ENCODE results near the gene LRRC55.

Gene LRRC55

DNA sequence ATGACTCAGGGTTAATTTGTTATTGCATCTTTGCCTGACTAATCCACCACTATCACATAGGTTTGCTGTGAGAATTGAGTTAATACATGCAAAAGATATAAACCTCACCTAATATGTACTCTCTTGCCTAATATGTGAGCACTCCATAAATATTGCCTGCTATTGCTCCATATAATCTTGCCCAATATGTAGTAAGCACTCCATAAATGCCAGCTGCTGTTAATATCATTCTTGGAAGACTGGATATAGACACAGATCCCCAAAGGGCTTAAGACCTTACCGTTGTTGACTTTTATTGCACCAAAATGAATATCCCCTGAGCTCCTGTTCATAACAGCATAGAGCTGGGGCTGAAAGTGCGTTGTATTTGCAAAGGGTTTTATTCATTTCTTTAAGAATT lies 27.0 kb upstream of the LRRC55 start:
- TF ChIP-seq, protein P1, sequence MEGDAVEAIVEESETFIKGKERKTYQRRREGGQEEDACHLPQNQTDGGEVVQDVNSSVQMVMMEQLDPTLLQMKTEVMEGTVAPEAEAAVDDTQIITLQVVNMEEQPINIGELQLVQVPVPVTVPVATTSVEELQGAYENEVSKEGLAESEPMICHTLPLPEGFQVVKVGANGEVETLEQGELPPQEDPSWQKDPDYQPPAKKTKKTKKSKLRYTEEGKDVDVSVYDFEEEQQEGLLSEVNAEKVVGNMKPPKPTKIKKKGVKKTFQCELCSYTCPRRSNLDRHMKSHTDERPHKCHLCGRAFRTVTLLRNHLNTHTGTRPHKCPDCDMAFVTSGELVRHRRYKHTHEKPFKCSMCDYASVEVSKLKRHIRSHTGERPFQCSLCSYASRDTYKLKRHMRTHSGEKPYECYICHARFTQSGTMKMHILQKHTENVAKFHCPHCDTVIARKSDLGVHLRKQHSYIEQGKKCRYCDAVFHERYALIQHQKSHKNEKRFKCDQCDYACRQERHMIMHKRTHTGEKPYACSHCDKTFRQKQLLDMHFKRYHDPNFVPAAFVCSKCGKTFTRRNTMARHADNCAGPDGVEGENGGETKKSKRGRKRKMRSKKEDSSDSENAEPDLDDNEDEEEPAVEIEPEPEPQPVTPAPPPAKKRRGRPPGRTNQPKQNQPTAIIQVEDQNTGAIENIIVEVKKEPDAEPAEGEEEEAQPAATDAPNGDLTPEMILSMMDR (IDR thresholded peaks at IDR 0.05; ENCODE audit: extremely low read depth, missing control alignments) = no peak
- no peak for DNase-seq (ENCODE audit: low spot score)

DNA sequence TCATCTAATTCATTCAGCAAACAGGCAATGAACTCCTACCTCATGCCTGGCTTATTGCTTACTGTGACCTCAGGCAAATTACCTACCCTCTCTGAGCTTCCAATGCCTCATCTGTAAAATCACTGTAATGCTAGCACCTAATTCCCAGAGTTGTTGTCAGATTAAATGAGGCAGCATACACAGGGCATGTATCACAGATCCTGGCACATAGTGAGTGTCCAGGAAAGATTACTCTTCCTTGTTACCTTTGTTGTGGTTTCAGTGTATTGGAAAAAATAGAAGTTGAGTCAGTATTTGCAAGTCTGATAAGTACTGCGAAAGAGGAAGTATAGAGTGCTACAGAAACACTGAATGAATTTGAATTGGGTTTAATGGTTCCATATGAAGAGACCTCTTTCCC lies 26.4 kb upstream of the LRRC55 start:
- TF ChIP-seq, protein P1 (IDR thresholded peaks at IDR 0.05; ENCODE audit: extremely low read depth, missing control alignments) = no peak
- DNase-seq (ENCODE audit: low spot score) = no peak

DNA sequence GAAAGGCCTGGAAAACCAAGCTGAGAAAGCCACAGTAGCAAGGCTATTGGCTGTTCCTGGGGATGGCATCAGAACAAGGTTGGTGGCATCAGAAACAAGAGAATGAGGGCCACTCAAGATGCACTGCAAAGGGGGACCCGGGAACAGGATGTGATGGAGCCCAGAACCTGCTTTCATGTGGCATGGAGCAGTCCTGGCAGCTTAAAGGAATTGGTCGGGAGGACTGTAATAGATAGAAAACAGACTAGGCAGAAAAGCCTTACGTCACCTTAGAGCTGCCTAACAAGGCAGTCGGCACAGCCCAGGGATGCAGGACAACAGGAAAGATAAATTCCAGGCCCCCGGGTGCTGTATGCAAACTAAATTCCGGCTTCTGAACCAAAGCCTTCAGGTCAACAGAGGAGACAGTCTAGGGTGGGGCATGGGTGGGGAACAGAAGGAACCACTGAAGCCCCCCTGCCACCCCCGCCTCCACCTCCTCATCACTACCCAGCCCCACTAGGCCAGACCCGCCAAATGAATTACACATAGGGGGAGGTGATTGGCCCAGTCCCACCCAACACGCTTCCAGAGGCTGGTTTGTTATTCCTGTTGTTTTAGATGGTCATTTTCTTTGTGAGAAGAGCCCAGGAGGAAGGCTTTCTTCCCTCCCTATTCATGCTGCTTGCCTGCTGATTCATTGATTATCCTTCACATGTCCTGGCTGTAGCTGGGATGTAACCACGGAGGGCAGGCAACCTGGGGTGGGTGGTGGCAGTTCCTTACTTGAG lies 25.7 kb upstream of the LRRC55 start:
- no peak for DNase-seq (ENCODE audit: low spot score)
- TF ChIP-seq, protein P1 (IDR thresholded peaks at IDR 0.05; ENCODE audit: extremely low read depth, missing control alignments) = no peak

DNA sequence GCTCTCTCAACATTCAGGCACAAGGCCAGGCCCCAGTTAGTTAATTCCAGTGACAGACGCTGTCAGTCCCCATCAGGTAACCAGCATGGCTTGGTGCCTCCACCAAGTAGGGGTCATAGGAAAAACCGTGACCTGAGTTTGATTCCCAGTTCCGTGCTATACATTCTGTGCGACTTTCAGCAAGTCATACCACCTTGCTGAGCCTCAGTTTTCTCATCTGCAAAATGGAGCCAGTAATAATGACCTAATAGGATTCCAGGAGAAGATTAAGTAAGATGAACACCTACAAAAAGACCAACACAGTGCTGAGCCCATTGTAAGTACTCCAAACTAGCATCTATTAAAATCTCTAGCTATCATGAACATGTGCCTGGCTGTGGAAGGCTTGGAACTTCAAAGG lies 24.8 kb upstream of the LRRC55 start:
- no peak for DNase-seq (ENCODE audit: low spot score)

DNA sequence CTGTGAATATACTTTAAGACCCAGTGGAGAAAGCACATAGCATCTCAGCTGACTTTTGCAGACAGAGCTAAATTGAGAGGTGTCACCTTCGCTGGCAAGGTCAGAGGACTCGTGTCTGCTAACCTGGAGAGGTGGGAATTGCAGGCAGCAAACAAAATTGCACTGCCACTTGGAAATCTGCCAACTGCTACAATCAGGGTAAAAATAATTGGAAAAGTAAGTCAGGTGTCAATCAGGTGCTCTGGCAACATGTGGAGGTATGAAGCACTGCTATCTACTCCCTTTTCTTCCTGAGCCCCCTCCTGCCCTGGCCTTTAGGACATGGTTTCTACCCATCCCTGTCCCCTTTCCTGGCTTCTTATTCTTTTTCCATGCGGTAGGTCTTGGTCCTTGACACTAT lies 24.1 kb upstream of the LRRC55 start:
- DNase-seq (ENCODE audit: low spot score) = no peak
- TF ChIP-seq, protein P1 (IDR thresholded peaks at IDR 0.05; ENCODE audit: extremely low read depth, missing control alignments) = no peak

More for the DNA sequence above, 24.8 kb upstream of the LRRC55 start:
- TF ChIP-seq, protein P1 (IDR thresholded peaks at IDR 0.05; ENCODE audit: extremely low read depth, missing control alignments) = no peak

DNA sequence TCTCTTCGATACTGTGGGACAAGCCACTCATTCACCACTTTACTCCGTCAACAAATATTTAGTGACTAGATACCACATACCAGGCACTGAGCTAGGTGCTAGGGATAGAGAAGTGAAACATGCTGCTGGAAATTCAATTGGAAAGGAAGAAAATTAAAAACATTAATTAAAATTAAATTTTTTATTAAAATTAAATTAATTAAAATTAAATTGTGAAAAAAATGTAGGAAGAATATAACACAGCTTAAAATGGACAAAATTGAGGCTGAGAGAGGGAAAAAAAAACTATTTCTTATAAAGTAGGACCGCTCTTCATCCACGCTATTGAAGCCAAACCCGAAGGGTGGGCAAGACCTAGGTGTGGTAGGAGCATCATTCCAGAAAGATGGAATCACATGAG lies 23.6 kb upstream of the LRRC55 start:
- no peak for DNase-seq (ENCODE audit: low spot score)
- TF ChIP-seq, protein P1 (IDR thresholded peaks at IDR 0.05; ENCODE audit: extremely low read depth, missing control alignments) = no peak

DNA sequence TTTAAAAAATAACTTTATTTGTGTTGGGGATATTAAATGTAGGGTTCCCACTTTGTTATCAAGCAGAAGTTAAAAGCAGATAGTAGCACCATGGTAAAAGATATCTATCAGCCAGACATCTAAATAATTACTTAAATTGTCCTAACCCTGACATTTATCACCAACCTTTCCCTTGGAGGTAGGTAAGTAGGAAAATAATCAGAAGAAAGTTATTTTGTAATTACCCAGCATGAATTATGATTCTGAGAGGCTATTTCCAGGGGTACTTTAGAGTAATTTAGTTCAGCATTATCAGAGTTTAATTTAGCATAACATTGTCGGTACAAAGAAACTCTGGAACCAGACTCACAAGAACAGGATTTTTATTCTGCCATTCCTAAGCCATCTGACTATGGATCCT lies 23.2 kb upstream of the LRRC55 start:
- DNase-seq (ENCODE audit: low spot score) = no peak
- TF ChIP-seq, protein P1 (IDR thresholded peaks at IDR 0.05; ENCODE audit: extremely low read depth, missing control alignments) = no peak

Measured in GM20000 (cell line).